ENCODE measurements around the gene CD74.

GRCh38 chr5:150377964-150378694, 34.6 kb downstream of the CD74 start:
- TF ChIP-seq MYNN (CRISPR knock-in tag; IDR thresholded peaks at IDR 0.05; ENCODE audit: low read depth) (no peak), ZNF124 (CRISPR knock-in tag; IDR thresholded peaks at IDR 0.05) (no peak), CTCF (CRISPR knock-in tag; IDR thresholded peaks at IDR 0.05) (no peak), MAX (IDR thresholded peaks at IDR 0.05) (no peak), ESRRA (CRISPR knock-in tag; IDR thresholded peaks at IDR 0.05; ENCODE audit: low read depth) (no peak), RFX3 (CRISPR knock-in tag; IDR thresholded peaks at IDR 0.05) (no peak), ZFP1 (CRISPR knock-in tag; IDR thresholded peaks at IDR 0.05) (no peak), ZNF180 (CRISPR knock-in tag; IDR thresholded peaks at IDR 0.05; ENCODE audit: borderline replicate concordance, low read depth) (no peak), U2AF2 (IDR thresholded peaks at IDR 0.05; ENCODE audit: low read depth, low read length) (no peak)
- TF ChIP-seq, protein P1, sequence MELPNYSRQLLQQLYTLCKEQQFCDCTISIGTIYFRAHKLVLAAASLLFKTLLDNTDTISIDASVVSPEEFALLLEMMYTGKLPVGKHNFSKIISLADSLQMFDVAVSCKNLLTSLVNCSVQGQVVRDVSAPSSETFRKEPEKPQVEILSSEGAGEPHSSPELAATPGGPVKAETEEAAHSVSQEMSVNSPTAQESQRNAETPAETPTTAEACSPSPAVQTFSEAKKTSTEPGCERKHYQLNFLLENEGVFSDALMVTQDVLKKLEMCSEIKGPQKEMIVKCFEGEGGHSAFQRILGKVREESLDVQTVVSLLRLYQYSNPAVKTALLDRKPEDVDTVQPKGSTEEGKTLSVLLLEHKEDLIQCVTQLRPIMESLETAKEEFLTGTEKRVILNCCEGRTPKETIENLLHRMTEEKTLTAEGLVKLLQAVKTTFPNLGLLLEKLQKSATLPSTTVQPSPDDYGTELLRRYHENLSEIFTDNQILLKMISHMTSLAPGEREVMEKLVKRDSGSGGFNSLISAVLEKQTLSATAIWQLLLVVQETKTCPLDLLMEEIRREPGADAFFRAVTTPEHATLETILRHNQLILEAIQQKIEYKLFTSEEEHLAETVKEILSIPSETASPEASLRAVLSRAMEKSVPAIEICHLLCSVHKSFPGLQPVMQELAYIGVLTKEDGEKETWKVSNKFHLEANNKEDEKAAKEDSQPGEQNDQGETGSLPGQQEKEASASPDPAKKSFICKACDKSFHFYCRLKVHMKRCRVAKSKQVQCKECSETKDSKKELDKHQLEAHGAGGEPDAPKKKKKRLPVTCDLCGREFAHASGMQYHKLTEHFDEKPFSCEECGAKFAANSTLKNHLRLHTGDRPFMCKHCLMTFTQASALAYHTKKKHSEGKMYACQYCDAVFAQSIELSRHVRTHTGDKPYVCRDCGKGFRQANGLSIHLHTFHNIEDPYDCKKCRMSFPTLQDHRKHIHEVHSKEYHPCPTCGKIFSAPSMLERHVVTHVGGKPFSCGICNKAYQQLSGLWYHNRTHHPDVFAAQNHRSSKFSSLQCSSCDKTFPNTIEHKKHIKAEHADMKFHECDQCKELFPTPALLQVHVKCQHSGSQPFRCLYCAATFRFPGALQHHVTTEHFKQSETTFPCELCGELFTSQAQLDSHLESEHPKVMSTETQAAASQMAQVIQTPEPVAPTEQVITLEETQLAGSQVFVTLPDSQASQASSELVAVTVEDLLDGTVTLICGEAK (IDR thresholded peaks at IDR 0.05) = no peak
- TF ChIP-seq, protein P1 (CRISPR knock-in tag; IDR thresholded peaks at IDR 0.05) = no peak

Measured in HepG2 (cell line).